ENCODE results near the gene PHF2.

GRCh38 chr9:93614830-93615468, 38.6 kb downstream of the PHF2 start:
- TF ChIP-seq EZH2 (IDR thresholded peaks at IDR 0.05; ENCODE audit: low read depth, unreplicated experiment) (no peak), ZNF114 (CRISPR knock-in tag; IDR thresholded peaks at IDR 0.05) (no peak), CREB1 (CRISPR knock-in tag; IDR thresholded peaks at IDR 0.05; ENCODE audit: low read depth) (no peak), JUNB (IDR thresholded peaks at IDR 0.05; ENCODE audit: unreplicated experiment) (no peak), POLR2AphosphoS5 (IDR thresholded peaks at IDR 0.05; ENCODE audit: low read depth) (no peak)
- TF ChIP-seq, protein P1, sequence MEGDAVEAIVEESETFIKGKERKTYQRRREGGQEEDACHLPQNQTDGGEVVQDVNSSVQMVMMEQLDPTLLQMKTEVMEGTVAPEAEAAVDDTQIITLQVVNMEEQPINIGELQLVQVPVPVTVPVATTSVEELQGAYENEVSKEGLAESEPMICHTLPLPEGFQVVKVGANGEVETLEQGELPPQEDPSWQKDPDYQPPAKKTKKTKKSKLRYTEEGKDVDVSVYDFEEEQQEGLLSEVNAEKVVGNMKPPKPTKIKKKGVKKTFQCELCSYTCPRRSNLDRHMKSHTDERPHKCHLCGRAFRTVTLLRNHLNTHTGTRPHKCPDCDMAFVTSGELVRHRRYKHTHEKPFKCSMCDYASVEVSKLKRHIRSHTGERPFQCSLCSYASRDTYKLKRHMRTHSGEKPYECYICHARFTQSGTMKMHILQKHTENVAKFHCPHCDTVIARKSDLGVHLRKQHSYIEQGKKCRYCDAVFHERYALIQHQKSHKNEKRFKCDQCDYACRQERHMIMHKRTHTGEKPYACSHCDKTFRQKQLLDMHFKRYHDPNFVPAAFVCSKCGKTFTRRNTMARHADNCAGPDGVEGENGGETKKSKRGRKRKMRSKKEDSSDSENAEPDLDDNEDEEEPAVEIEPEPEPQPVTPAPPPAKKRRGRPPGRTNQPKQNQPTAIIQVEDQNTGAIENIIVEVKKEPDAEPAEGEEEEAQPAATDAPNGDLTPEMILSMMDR (conservative IDR thresholded peaks at IDR 0.05; ENCODE audit: low read depth in 2 of 2): no peak
- TF ChIP-seq, protein P2, sequence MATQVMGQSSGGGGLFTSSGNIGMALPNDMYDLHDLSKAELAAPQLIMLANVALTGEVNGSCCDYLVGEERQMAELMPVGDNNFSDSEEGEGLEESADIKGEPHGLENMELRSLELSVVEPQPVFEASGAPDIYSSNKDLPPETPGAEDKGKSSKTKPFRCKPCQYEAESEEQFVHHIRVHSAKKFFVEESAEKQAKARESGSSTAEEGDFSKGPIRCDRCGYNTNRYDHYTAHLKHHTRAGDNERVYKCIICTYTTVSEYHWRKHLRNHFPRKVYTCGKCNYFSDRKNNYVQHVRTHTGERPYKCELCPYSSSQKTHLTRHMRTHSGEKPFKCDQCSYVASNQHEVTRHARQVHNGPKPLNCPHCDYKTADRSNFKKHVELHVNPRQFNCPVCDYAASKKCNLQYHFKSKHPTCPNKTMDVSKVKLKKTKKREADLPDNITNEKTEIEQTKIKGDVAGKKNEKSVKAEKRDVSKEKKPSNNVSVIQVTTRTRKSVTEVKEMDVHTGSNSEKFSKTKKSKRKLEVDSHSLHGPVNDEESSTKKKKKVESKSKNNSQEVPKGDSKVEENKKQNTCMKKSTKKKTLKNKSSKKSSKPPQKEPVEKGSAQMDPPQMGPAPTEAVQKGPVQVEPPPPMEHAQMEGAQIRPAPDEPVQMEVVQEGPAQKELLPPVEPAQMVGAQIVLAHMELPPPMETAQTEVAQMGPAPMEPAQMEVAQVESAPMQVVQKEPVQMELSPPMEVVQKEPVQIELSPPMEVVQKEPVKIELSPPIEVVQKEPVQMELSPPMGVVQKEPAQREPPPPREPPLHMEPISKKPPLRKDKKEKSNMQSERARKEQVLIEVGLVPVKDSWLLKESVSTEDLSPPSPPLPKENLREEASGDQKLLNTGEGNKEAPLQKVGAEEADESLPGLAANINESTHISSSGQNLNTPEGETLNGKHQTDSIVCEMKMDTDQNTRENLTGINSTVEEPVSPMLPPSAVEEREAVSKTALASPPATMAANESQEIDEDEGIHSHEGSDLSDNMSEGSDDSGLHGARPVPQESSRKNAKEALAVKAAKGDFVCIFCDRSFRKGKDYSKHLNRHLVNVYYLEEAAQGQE (IDR thresholded peaks at IDR 0.05; ENCODE audit: unreplicated experiment): no peak
